PFSK-1 (cell line): ENCODE data around the gene TAAR8. TPM values are rescaled to one million over a fixed set of nuclear protein-coding genes. Genes with fewer than 3 reads are reported as not detected.

Source experiments
- FOXP2 ChIP-seq: optimal IDR thresholded peaks from 2 replicates; pipeline ENCODE3; 2011; ENCODE audit warnings: borderline replicate concordance, control low read depth, inconsistent platforms; ENCODE audit not compliant: insufficient read depth; ENCODE audit errors: extremely low read length, extremely low read depth
- POLR2AphosphoS5 ChIP-seq: IDR thresholded peaks from 2 replicates; pipeline ENCODE4 v1.6.1; 2012; ENCODE audit warnings: low read depth, mild to moderate bottlenecking, control low read depth, low read length, moderate library complexity
- SIN3A ChIP-seq: IDR thresholded peaks from 2 replicates; pipeline ENCODE4 v1.6.1; 2012; ENCODE audit warnings: mild to moderate bottlenecking, low read length, moderate library complexity, borderline replicate concordance; ENCODE audit not compliant: insufficient read depth
- TAF1 ChIP-seq: IDR thresholded peaks from 2 replicates; pipeline ENCODE4 v1.6.1; 2012; ENCODE audit warnings: low read length, control low read depth, borderline replicate concordance; ENCODE audit not compliant: insufficient read depth
- polyA plus RNA-seq: library from polyadenylated mRNA; unstranded; fragments of >200 nt; gene quantifications from one replicate; pipeline ENCODE4 v1.2.1, GENCODE V29; 2012; ENCODE audit warnings: low read depth, missing spikeins; ENCODE audit not compliant: insufficient read length
- TF ChIP-seq, protein P1 (sequence below), 2 experiments: IDR thresholded peaks; 2 replicates each; pipeline versions ENCODE4 v1.6.1 to v1.8.0; 2011 to 2012; ENCODE audit warnings: low read depth in 2 of 2, low read length in 2 of 2, control low read depth in 1 of 2, inconsistent platforms in 1 of 2, mild to moderate bottlenecking in 1 of 2, moderate library complexity in 1 of 2; ENCODE audit not compliant: insufficient read depth in 1 of 2

Gene TAAR8, protein sequence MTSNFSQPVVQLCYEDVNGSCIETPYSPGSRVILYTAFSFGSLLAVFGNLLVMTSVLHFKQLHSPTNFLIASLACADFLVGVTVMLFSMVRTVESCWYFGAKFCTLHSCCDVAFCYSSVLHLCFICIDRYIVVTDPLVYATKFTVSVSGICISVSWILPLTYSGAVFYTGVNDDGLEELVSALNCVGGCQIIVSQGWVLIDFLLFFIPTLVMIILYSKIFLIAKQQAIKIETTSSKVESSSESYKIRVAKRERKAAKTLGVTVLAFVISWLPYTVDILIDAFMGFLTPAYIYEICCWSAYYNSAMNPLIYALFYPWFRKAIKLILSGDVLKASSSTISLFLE
- polyA plus RNA-seq, result not detected

DNA sequence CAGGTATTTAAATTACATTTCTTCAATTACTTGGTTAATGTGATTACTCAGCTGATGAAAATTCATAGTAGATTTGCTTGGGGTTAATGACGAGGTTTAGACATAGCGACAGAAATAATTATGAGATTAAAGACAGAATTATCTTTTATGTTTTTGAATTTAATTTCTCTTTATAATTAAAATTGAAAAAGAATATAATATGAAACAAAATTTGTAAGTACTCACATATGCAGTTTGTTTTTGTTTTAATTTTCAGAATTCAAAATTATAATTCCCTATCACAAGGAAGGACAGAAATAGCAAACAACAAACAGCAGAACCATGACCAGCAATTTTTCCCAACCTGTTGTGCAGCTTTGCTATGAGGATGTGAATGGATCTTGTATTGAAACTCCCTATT lies at the start of gene TAAR8:
TAAR8 (plus strand) TSS at position 301 of the 400 bp plus-strand sequence; CDS start at position 322, 21 bp downstream.
- TF ChIP-seq, protein P1, sequence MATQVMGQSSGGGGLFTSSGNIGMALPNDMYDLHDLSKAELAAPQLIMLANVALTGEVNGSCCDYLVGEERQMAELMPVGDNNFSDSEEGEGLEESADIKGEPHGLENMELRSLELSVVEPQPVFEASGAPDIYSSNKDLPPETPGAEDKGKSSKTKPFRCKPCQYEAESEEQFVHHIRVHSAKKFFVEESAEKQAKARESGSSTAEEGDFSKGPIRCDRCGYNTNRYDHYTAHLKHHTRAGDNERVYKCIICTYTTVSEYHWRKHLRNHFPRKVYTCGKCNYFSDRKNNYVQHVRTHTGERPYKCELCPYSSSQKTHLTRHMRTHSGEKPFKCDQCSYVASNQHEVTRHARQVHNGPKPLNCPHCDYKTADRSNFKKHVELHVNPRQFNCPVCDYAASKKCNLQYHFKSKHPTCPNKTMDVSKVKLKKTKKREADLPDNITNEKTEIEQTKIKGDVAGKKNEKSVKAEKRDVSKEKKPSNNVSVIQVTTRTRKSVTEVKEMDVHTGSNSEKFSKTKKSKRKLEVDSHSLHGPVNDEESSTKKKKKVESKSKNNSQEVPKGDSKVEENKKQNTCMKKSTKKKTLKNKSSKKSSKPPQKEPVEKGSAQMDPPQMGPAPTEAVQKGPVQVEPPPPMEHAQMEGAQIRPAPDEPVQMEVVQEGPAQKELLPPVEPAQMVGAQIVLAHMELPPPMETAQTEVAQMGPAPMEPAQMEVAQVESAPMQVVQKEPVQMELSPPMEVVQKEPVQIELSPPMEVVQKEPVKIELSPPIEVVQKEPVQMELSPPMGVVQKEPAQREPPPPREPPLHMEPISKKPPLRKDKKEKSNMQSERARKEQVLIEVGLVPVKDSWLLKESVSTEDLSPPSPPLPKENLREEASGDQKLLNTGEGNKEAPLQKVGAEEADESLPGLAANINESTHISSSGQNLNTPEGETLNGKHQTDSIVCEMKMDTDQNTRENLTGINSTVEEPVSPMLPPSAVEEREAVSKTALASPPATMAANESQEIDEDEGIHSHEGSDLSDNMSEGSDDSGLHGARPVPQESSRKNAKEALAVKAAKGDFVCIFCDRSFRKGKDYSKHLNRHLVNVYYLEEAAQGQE (IDR thresholded peaks at IDR 0.05; ENCODE audit: insufficient read depth in 1 of 2, low read depth in 2 of 2, low read length in 2 of 2), result no peak
- no peak for TF ChIP-seq FOXP2
- no peak for TF ChIP-seq TAF1
- TF ChIP-seq SIN3A, result no peak
- TF ChIP-seq POLR2AphosphoS5, result no peak

DNA sequence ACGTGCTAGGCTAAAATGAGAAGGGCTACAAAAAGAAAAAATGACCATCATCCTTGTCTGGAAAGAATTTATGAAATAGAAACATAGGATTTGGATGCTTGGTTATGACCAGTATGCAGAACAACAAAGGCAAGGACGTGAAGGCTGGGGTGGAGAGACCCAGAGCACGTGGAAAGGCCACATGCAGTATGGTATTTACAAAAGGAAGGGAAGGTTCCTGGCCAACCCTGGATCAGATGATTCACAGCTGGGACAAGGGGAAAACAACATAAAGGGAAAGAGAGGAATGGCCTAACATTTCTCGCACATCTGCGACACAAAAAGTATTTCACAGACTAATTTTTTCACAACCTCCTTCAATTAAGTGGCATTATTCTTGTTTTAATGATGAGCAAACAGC lies 47.7 kb upstream of the TAAR8 start:
- TF ChIP-seq SIN3A (no peak), POLR2AphosphoS5 (no peak), TAF1 (no peak), FOXP2 (no peak)
- TF ChIP-seq, protein P1 (IDR thresholded peaks at IDR 0.05; ENCODE audit: insufficient read depth in 1 of 2, low read depth in 2 of 2, low read length in 2 of 2), result no peak

DNA sequence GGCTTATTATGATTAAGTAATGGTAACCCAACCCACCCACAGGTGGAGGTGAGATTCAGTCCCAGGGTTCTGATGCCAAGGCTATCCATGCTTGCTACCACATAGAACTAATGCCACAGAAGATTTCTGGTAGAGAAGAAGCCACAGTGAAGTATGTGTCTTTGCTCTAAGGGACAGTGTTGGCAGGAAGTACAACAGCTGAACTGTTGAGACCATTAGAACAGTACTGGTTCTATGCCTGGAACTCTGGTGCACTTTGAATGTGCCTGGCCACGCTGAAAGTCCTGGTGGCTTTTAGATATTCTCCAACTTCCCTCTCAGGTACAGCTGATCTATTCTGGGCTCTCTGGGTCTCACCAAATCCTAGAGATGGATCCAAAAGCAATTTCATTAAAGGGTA lies 47.3 kb upstream of the TAAR8 start:
- TF ChIP-seq, protein P1 (IDR thresholded peaks at IDR 0.05; ENCODE audit: insufficient read depth in 1 of 2, low read depth in 2 of 2, low read length in 2 of 2), result no peak
- no peak for TF ChIP-seq FOXP2
- TF ChIP-seq POLR2AphosphoS5, result no peak
- no peak for TF ChIP-seq TAF1
- TF ChIP-seq SIN3A, result no peak

DNA sequence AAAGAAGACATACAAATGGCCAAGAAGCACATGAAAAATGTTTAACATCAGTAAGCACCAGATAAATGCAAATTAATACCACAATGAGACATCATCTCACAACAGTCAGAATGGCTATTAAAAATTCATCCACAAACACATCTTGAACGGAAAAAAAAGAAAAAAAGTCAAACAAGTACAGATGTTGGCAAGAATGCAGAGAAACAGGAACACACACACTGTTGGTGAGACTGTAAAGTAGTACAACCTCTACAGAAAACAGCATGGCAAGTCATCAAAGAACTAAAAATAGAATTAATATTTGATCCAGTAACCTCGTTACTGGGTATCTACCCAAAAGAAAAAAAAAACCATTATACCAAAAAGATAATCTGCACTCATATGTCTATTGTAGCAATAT lies 46.0 kb upstream of the TAAR8 start:
- no peak for TF ChIP-seq FOXP2
- TF ChIP-seq, protein P1 (IDR thresholded peaks at IDR 0.05; ENCODE audit: insufficient read depth in 1 of 2, low read depth in 2 of 2, low read length in 2 of 2), result no peak
- no peak for TF ChIP-seq POLR2AphosphoS5
- no peak for TF ChIP-seq TAF1
- no peak for TF ChIP-seq SIN3A
